ENCODE results near the gene NXPH3. TPM values are rescaled to one million over a fixed set of nuclear protein-coding genes. Genes with fewer than 3 reads are reported as not detected.

The NXPH3 gene
- total RNA-seq, 2 experiments from 2014 or later = 0.09 TPM

- ChIA-PET POLR2A (no interaction called here), CTCF (interaction anchor here (0.6 to 14.2 kb wide), 12 partner anchors 14 to 426 kb away, joined by 3 to 458 read pairs (median 4); partner anchors contain the start of genes PHB1 and SLC35B1)
- H3K27ac Mint-ChIP-seq = no peak overlapping the region
- intact Hi-C loops (cut with DNase I, micrococcal nuclease) = no loop called here
- no peaks in the 10 kb centered on the region for H3K9me3 Mint-ChIP-seq (ENCODE audit: low read depth)
- no peaks in the 10 kb centered on the region for H3K36me3 Mint-ChIP-seq (ENCODE audit: low read depth)
- peaks cover 32% of the 10 kb centered on the region for H3K27me3 Mint-ChIP-seq
- ATAC-seq (no peak), DNase-seq (no peak)
- no peak overlapping the region for H3K4me3 Mint-ChIP-seq
- peaks cover 8% of the 10 kb centered on the region for H3K4me1 Mint-ChIP-seq
Measured at GRCh38 chr17:49571283-49571682, 4.4 kb upstream of the NXPH3 start.

DNA sequence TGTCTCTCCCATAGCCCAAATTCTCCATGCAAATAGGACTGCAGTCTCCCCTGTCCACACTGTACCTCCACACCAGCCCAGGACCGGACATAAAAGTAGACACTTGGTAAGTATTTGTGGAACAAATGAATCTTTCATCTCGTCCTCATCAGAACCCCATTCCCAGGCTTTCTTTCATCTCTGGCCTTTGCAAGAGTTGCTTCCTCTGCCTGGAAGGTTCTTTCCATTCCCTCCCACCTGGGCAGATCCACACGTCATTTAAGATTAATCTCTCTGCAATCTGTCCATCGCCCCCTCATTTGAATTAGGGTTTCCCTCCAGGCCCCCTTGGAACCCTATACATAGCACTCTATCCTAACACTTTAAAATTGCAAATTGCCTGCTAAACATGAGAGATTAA, 3.9 kb upstream of the NXPH3 start:
- intact Hi-C loops (cut with DNase I, micrococcal nuclease) = no loop called here
- no peak for DNase-seq
- Mint-ChIP-seq H3K27me3 (peaks cover 31% of the 10 kb centered on the region), H3K4me1 (peaks cover 8% of the 10 kb centered on the region), H3K4me3 (no peak overlapping the region), H3K27ac (no peak overlapping the region), H3K9me3 (ENCODE audit: low read depth) (no peaks in the 10 kb centered on the region), H3K36me3 (ENCODE audit: low read depth) (no peaks in the 10 kb centered on the region)
- no peak for ATAC-seq
- ChIA-PET CTCF (interaction anchor here (0.6 to 14.2 kb wide), 10 partner anchors 15 to 426 kb away, joined by 3 to 458 read pairs (median 4); partner anchors contain the start of gene SLC35B1), POLR2A (no interaction called here)

DNA sequence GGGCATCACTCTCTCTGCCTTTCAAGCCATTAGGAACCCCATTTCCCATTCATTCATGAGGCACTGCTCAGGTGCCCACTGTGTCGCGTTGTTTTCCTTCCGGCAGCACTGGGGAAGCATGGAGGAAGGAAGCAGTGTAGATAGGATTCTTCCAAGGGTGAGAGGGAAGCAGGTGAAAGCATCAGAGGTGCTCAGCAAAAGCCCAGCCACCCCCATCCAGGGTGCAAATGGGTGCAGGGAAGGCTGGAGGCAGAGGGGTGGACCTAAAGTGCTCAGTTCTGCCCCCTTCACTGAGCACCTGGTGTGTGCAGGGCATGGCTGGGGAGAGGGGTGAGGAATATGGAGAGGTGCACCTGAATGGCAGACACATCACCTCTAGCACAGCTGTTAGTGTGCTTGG, 3.4 kb upstream of the NXPH3 start:
- Mint-ChIP-seq H3K27ac (no peak overlapping the region), H3K4me3 (no peak overlapping the region), H3K36me3 (ENCODE audit: low read depth) (no peaks in the 10 kb centered on the region), H3K27me3 (peaks cover 32% of the 10 kb centered on the region), H3K9me3 (ENCODE audit: low read depth) (no peaks in the 10 kb centered on the region), H3K4me1 (peaks cover 10% of the 10 kb centered on the region)
- CTCF ChIA-PET = interaction anchor here (0.7 to 14.2 kb wide), 5 partner anchors 15 to 425 kb away, joined by 3 to 458 read pairs (median 27); partner anchors contain the start of gene SLC35B1
- DNase-seq (no peak), ATAC-seq (no peak)
- POLR2A ChIA-PET = no interaction called here
- intact Hi-C loops (cut with DNase I, micrococcal nuclease) = no loop called here

- H3K27me3 Mint-ChIP-seq = peaks cover 36% of the 10 kb centered on the region
- POLR2A ChIA-PET = no interaction called here
Measured at GRCh38 chr17:49572806-49573420, 2.8 kb upstream of the NXPH3 start.

GRCh38 chr17:49573510-49574322, 2.0 kb upstream of the NXPH3 start:
- H3K9me3 Mint-ChIP-seq (ENCODE audit: low read depth) = no peaks in the 10 kb centered on the region
- no peak for ATAC-seq
- DNase-seq = no peak
- H3K4me1 Mint-ChIP-seq = peaks cover 3% of the 10 kb centered on the region
- H3K27ac Mint-ChIP-seq = no peak overlapping the region
- H3K27me3 Mint-ChIP-seq = peaks cover 40% of the 10 kb centered on the region
- intact Hi-C loops (cut with DNase I, micrococcal nuclease) = no loop called here
- no peaks in the 10 kb centered on the region for H3K36me3 Mint-ChIP-seq (ENCODE audit: low read depth)
- CTCF ChIA-PET = interaction anchor here (0.7 to 14.2 kb wide), 2 partner anchors 124 to 279 kb away, joined by 3 to 458 read pairs; partner anchors contain the start of gene SLC35B1
- no peak overlapping the region for H3K4me3 Mint-ChIP-seq
- POLR2A ChIA-PET = no interaction called here

More at GRCh38 chr17:49572806-49573420, 2.8 kb upstream of the NXPH3 start:
- intact Hi-C loops (cut with DNase I, micrococcal nuclease) = no loop called here
- no peak for ATAC-seq
- Mint-ChIP-seq H3K9me3 (ENCODE audit: low read depth) (no peaks in the 10 kb centered on the region), H3K36me3 (ENCODE audit: low read depth) (no peaks in the 10 kb centered on the region), H3K4me1 (peaks cover 8% of the 10 kb centered on the region), H3K27ac (no peak overlapping the region), H3K4me3 (no peak overlapping the region)
- DNase-seq = no peak
- CTCF ChIA-PET = interaction anchor here (0.5 to 14.2 kb wide), 4 partner anchors 16 to 165 kb away, joined by 3 to 458 read pairs (median 26); partner anchors contain the start of gene SLC35B1

- H3K36me3 Mint-ChIP-seq (ENCODE audit: low read depth) = no peaks in the 10 kb centered on the region
- ATAC-seq (no peak), DNase-seq (no peak)
- H3K9me3 Mint-ChIP-seq (ENCODE audit: low read depth) = no peaks in the 10 kb centered on the region
- peaks cover 40% of the 10 kb centered on the region for H3K27me3 Mint-ChIP-seq
- CTCF ChIA-PET = interaction anchor here (0.7 to 14.2 kb wide), 2 partner anchors 123 to 278 kb away, joined by 3 to 458 read pairs; partner anchors contain the start of gene SLC35B1
- peaks cover 3% of the 10 kb centered on the region for H3K4me1 Mint-ChIP-seq
- intact Hi-C loops (cut with DNase I, micrococcal nuclease) = no loop called here
- no peak overlapping the region for H3K27ac Mint-ChIP-seq
- H3K4me3 Mint-ChIP-seq = no peak overlapping the region
- POLR2A ChIA-PET = no interaction called here
Measured at GRCh38 chr17:49574323-49574781, 1.3 kb upstream of the NXPH3 start.

- intact Hi-C loops (cut with DNase I, micrococcal nuclease) = loop anchor here in 1 of 2 experiments (1.0 kb wide), 3 partner anchors 102 to 133 kb away; no protein-coding TSS in a partner anchor
- ATAC-seq (no peak), DNase-seq (no peak)
- H3K36me3 Mint-ChIP-seq (ENCODE audit: low read depth) = no peaks in the 10 kb centered on the region
- H3K4me1 Mint-ChIP-seq = peaks cover 3% of the 10 kb centered on the region
- ChIA-PET POLR2A (no interaction called here), CTCF (interaction anchor here (0.5 to 14.2 kb wide), 7 partner anchors 18 to 285 kb away, joined by 3 to 458 read pairs (median 3); partner anchors contain the start of gene SLC35B1)
- H3K27ac Mint-ChIP-seq = no peak overlapping the region
- peaks cover 40% of the 10 kb centered on the region for H3K27me3 Mint-ChIP-seq
- H3K4me3 Mint-ChIP-seq = peak overlapping the region; percentile 61
- no peaks in the 10 kb centered on the region for H3K9me3 Mint-ChIP-seq (ENCODE audit: low read depth)
Measured at GRCh38 chr17:49574945-49575678, 559 bp upstream of the NXPH3 start.

- no peaks in the 10 kb centered on the region for H3K36me3 Mint-ChIP-seq (ENCODE audit: low read depth)
- H3K4me1 Mint-ChIP-seq = peaks cover 3% of the 10 kb centered on the region
- ChIA-PET CTCF (interaction anchor here (0.6 to 14.2 kb wide), 10 partner anchors 20 to 718 kb away, joined by 3 to 458 read pairs (median 3); partner anchors contain the start of gene SLC35B1), POLR2A (no interaction called here)
- DNase-seq (no peak), ATAC-seq (peak; percentile 23)
- no peak overlapping the region for H3K27ac Mint-ChIP-seq
- intact Hi-C loops (cut with DNase I, micrococcal nuclease) = no loop called here
- peak overlapping the region; percentile 61 for H3K4me3 Mint-ChIP-seq
- H3K9me3 Mint-ChIP-seq (ENCODE audit: low read depth) = no peaks in the 10 kb centered on the region
- H3K27me3 Mint-ChIP-seq = peaks cover 35% of the 10 kb centered on the region
Measured at GRCh38 chr17:49576088-49576916, 631 bp downstream of the NXPH3 start.

- Mint-ChIP-seq H3K36me3 (ENCODE audit: low read depth) (no peaks in the 10 kb centered on the region), H3K4me3 (peak overlapping the region; percentile 56), H3K27me3 (peaks cover 29% of the 10 kb centered on the region), H3K9me3 (ENCODE audit: low read depth) (no peaks in the 10 kb centered on the region), H3K4me1 (peaks cover 3% of the 10 kb centered on the region), H3K27ac (no peak overlapping the region)
- POLR2A ChIA-PET = no interaction called here
- CTCF ChIA-PET = interaction anchor here (0.7 to 14.2 kb wide), 3 partner anchors 20 to 139 kb away, joined by 3 to 458 read pairs (median 3); partner anchors contain the start of gene SLC35B1
- intact Hi-C loops (cut with DNase I, micrococcal nuclease) = no loop called here
- ATAC-seq = no peak
- DNase-seq = no peak
Measured at GRCh38 chr17:49576917-49577649, 1.4 kb downstream of the NXPH3 start.

DNA sequence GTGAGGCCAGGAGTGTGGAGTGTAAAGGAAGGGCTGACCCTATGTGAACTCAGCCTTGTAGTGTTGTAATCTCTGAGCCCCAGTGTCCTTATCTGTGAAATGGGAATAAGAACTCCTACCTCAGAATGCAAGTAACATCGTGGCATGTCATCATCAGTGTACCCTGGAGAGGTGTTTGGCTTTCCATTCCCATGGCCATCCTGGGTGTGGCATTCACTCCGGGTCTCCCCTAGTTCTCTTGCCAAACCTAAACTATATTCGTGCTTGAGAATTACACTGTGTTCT, 1.9 kb downstream of the NXPH3 start:
- no peak overlapping the region for H3K27ac Mint-ChIP-seq
- H3K4me3 Mint-ChIP-seq = no peak overlapping the region
- H3K4me1 Mint-ChIP-seq = peaks cover 3% of the 10 kb centered on the region
- intact Hi-C loops (cut with DNase I, micrococcal nuclease) = no loop called here
- POLR2A ChIA-PET = no interaction called here
- H3K9me3 Mint-ChIP-seq (ENCODE audit: low read depth) = no peaks in the 10 kb centered on the region
- ATAC-seq (no peak), DNase-seq (no peak)
- no peaks in the 10 kb centered on the region for H3K36me3 Mint-ChIP-seq (ENCODE audit: low read depth)
- H3K27me3 Mint-ChIP-seq = peaks cover 29% of the 10 kb centered on the region
- CTCF ChIA-PET = interaction anchor here (14.2 kb wide), 1 partner anchor 120 kb away, joined by 458 read pairs; the partner anchor contains the start of gene SLC35B1
